ENCODE results near the gene ZBTB7C.

- TF ChIP-seq CTCF (conservative IDR thresholded peaks at IDR 0.05 in 1 of 2, IDR thresholded peaks at IDR 0.05 in 1 of 2; ENCODE audit: extremely low read depth in 1 of 2, insufficient read depth in 1 of 2, low read depth in 1 of 2, low read length in 2 of 2): no peak
- no peak for TF ChIP-seq EZH2 (IDR thresholded peaks at IDR 0.05; ENCODE audit: borderline replicate concordance, low read length)
Observed at GRCh38 chr18:48365965-48366364, 43.2 kb downstream of the ZBTB7C start.

Data from mammary epithelial cell (primary cell).